Heart left ventricle (tissue), 16 donors: ENCODE results near the gene GPR107. TPM values are rescaled to one million over a fixed set of nuclear protein-coding genes. Genes with fewer than 3 reads are reported as not detected.
A peak's percentile ranks its signal among the peaks of the same experiment; 100 is the strongest.

ENCODE experiments used
- ATAC-seq, 4 donors: fragments of 200-7000 bp; cut with Tn5 transposase; one replicate each; pipeline ENCODE4 v1.9.1; 2020 to 2022; ENCODE audit warnings: moderate library complexity in 4 of 4, mild to moderate bottlenecking in 3 of 4, moderate number of reproducible peaks in 1 of 4
- DNase-seq, 5 donors: peaks; one replicate each; pipeline ENCODE4 v3.0.0-alpha.2; 2020
- H3K27ac ChIP-seq, 12 donors: fragments of 200-600 bp; sonication (generic) in 4 of 12; one replicate each; pipeline versions ENCODE4 v1.5.0 to v1.8.0; 2016 to 2022; ENCODE audit warnings: mild to moderate bottlenecking in 2 of 12
- H3K27me3 ChIP-seq, 9 donors: fragments of 200-600 bp; sonication (generic) in 2 of 9; one replicate each; pipeline versions ENCODE4 v1.5.1 to v1.8.0; 2016 to 2022; ENCODE audit warnings: mild to moderate bottlenecking in 3 of 9
- H3K36me3 ChIP-seq, 9 donors: fragments of 200-600 bp; sonication (generic) in 2 of 9; one replicate each; pipeline versions ENCODE4 v1.5.0 to v1.8.0; 2018 to 2022; ENCODE audit warnings: mild to moderate bottlenecking in 2 of 9
- H3K4me1 ChIP-seq, 12 donors: fragments of 200-600 bp; sonication (generic) in 4 of 12; one replicate each; pipeline versions ENCODE4 v1.5.0 to v1.8.0; 2016 to 2022; ENCODE audit warnings: mild to moderate bottlenecking in 3 of 12
- H3K4me3 ChIP-seq, 12 donors: fragments of 200-600 bp; sonication (generic) in 4 of 12; one replicate each; pipeline versions ENCODE4 v1.5.0 to v1.8.0; 2017 to 2022; ENCODE audit warnings: mild to moderate bottlenecking in 9 of 12, moderate library complexity in 4 of 12
- H3K9me3 ChIP-seq, 12 donors: fragments of 200-600 bp; sonication (generic) in 4 of 12; one replicate each; pipeline versions ENCODE4 v1.5.0 to v1.8.0; 2016 to 2022; ENCODE audit warnings: mild to moderate bottlenecking in 1 of 12
- POLR2A ChIP-seq, 2 donors: fragments of 450-650 bp; IDR thresholded peaks; one replicate each; pipeline ENCODE4 v1.6.1; 2017; ENCODE audit warnings: antibody characterized with exemption in 2 of 2, mild to moderate bottlenecking in 2 of 2, moderate library complexity in 2 of 2
- WGBS, 4 donors: extraction: QIAGEN DNeasy Blood & Tissue Kit in 2 of 4; methylation state at CpG; one replicate each; pipeline versions ENCODE4 v1.1.5 to v1.1.7; 2013 to 2018; 5-methylcytosine and 5-hydroxymethylcytosine counted together
- intact Hi-C, 10 donors: fragments of 100-400 bp; cut with DNase I; formaldehyde crosslinking; loops; one replicate each; pipeline versions ENCODE4 v1.11.1 to v1.14.2; 2022
- polyA plus RNA-seq, 2 donors: library from polyadenylated mRNA; stranded (reverse); fragments of 200-250 nt; gene quantifications; one replicate each; pipeline ENCODE4 v1.2.3, GENCODE V29; 2013
- total RNA-seq, 9 donors: library from RNA; depleted of rRNA in 2 of 9; stranded (reverse); fragments of >200 nt in 2 of 9; fragmentation: NEBNext Ultra II Directional in 3 of 9; extraction: Animal tissue kit (Norgen Biotek cat#: 25700) in 3 of 9; gene quantifications; one replicate each; pipeline versions ENCODE4 v1.1.0 to v1.2.4, GENCODE V29; 2016 to 2023
- TF ChIP-seq, protein P1 (sequence below), 12 donors: fragments of 200-600 bp; sonication (generic) in 4 of 12; IDR thresholded peaks; one replicate each; pipeline versions ENCODE4 v1.5.0 to v1.8.0; 2018 to 2022; ENCODE audit warnings: antibody characterized with exemption in 12 of 12, mild to moderate bottlenecking in 5 of 12
- donor health status: ischemic (EF 13 %, LVEDD 7.1; RV severe dilation, severe dysfunction).
- donor health status: healthy with polysubstance abuse.
- donor health status: DM: no; HTN: yes; CAD: no.
- donor health status: DM: no; HTN: no; CAD: no.
- donor health status: ischemic (EF 25% LVEDD 6.9; RV normal size, moderate dysfunction).
- donor health status: ischemic (EF 25% LVEDD 5.7; RV mildly dilated, moderate dysfunction).
- donor health status: healthy.
- donor health status: DM: yes; HTN: yes; CAD: no.
- donor health status: ischemic (EF 35%, LVEDD 5.7; RV mildly dilated, moderate dysfunction).
- donor health status: nonischemic (EF 11% LVEDD 7.7; RV severe dilation, severe dysfunction).
- donor health status: DM: yes; HTN: yes; CAD: no.
- donor health status: PGD.
- donor health status: ischemic (EF 29% LVEDD 5.4; RV normal size, mild dysfunction).
- donor health status: nonischemic (EF 23%, LVEDD 6.1; RV moderate dilation, normal function).

The GPR107 gene
- total and polyA plus RNA-seq, 11 donors: 7.0 to 33.2 (median 21.3) TPM

DNA sequence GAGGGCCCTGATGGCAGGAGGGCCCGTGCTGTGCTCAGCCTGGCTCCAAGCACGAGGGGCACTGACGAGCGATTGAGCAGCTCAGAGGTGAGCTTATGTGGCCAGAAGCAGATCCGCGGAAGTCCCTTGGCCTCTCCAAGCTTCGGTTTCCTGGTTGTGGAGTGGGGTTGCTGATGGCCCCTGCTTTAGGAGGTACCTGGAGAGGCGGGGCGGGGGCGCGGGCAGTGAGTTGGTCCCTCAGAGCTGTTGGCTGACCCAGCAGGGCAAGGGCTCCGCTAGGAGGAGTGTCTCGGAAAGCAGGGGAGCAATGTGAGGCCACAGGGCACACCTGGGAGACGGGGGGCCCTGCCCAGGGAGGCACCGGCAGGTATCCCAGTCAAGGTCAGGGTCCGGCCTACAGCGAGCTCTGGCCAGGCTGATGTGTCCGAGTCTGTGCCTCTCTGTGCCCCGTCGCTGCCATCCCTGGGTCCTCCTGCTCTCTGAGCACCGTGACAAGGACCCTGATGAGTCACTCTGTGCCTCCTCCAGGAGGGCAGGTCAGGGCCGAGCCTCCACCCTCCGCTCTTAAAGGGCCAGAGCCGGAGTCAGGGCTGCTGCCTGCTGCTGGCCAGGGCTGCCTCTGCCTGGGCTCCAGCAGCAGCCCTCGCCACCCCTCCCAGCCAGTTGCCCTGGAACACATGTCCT lies 133.3 kb downstream of the GPR107 start:
- ATAC-seq (peak in 3 of 4 donors; percentile 62 to 91 (median 86)), DNase-seq (peak in 1 of 5 donors; percentile 59)
- Histone ChIP-seq H3K27me3 (no peaks in the 10 kb centered on the region), H3K4me3 (peak overlapping the region in 4 of 12 donors; percentile 5 to 28 (median 18)), H3K27ac (peak overlapping the region in 2 of 12 donors; percentile 45 to 88), H3K9me3 (no peaks in the 10 kb centered on the region), H3K36me3 (no peaks in the 10 kb centered on the region), H3K4me1 (peaks cover 0 to 35% (median 11%) of the 10 kb centered on the region in 12 donors)
- 75 to 87% (median 82%) methylated on average over 16 to 25 of the region's 25 CpGs for WGBS, 4 donors
- intact Hi-C loops: loop anchor here in 1 of 10 donors (5.0 kb wide), 1 partner anchor 80 kb away; no protein-coding TSS in a partner anchor
- TF ChIP-seq, protein P1, sequence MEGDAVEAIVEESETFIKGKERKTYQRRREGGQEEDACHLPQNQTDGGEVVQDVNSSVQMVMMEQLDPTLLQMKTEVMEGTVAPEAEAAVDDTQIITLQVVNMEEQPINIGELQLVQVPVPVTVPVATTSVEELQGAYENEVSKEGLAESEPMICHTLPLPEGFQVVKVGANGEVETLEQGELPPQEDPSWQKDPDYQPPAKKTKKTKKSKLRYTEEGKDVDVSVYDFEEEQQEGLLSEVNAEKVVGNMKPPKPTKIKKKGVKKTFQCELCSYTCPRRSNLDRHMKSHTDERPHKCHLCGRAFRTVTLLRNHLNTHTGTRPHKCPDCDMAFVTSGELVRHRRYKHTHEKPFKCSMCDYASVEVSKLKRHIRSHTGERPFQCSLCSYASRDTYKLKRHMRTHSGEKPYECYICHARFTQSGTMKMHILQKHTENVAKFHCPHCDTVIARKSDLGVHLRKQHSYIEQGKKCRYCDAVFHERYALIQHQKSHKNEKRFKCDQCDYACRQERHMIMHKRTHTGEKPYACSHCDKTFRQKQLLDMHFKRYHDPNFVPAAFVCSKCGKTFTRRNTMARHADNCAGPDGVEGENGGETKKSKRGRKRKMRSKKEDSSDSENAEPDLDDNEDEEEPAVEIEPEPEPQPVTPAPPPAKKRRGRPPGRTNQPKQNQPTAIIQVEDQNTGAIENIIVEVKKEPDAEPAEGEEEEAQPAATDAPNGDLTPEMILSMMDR (IDR thresholded peaks at IDR 0.05): no peak
- no peak for TF ChIP-seq POLR2A (IDR thresholded peaks at IDR 0.05)

GRCh38 chr9:130187523-130187846 lies 133.8 kb downstream of the GPR107 start:
- 71 to 80% (median 74%) methylated on average over 8 to 9 of the region's 9 CpGs for WGBS, 4 donors
- Histone ChIP-seq H3K4me1 (peaks cover 0 to 35% (median 11%) of the 10 kb centered on the region in 12 donors), H3K4me3 (peak overlapping the region in 2 of 12 donors; percentile 5 to 22), H3K27me3 (no peaks in the 10 kb centered on the region), H3K27ac (peak overlapping the region in 2 of 12 donors; percentile 45 to 88), H3K9me3 (no peaks in the 10 kb centered on the region), H3K36me3 (no peaks in the 10 kb centered on the region)
- intact Hi-C loops: loop anchor here in 1 of 10 donors (5.0 kb wide), 1 partner anchor 80 kb away; no protein-coding TSS in a partner anchor
- DNase-seq (no peak), ATAC-seq (no peak)
- TF ChIP-seq, protein P1 (IDR thresholded peaks at IDR 0.05): no peak
- no peak for TF ChIP-seq POLR2A (IDR thresholded peaks at IDR 0.05)

DNA sequence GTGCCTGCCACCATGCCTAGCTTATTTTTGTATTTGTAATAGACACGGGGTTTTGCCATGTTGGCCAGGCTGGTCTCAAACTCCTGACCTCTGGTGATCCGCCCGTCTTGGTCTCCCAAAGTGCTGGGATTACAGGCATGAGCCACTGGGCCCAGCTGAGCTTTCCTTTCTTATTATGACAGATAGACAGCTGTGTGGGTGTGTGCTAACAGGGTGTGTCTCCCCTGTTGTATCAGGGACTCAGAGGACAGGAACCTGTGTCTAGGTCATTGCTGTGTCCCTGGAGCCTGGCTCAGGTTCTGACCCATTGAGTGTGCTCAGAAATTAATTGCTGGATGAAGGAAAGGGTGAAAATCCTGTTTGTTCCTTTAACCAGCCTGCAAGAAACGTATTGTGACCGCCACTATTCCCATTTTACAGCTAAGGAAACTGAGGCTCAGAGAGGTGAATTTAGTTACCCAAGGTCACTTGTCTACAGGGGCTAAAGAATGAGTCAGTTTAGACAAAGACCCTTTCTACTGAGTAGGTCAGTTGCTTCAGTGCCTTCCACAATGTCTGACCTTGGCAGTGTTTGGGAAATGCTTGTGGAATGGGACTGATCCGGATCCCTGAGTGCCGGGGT lies 135.3 kb downstream of the GPR107 start:
- H3K4me3 ChIP-seq: no peak overlapping the region
- ATAC-seq (no peak), DNase-seq (no peak)
- no peaks in the 10 kb centered on the region for H3K36me3 ChIP-seq
- TF ChIP-seq POLR2A (IDR thresholded peaks at IDR 0.05): no peak
- TF ChIP-seq, protein P1 (IDR thresholded peaks at IDR 0.05): no peak
- H3K27ac ChIP-seq: peak overlapping the region in 1 of 12 donors; percentile 88
- WGBS, 4 donors: 90 to 94% (median 93%) methylated on average over 7 of the region's 7 CpGs
- peaks cover 0 to 24% (median 4%) of the 10 kb centered on the region in 12 donors for H3K4me1 ChIP-seq
- no peaks in the 10 kb centered on the region for H3K9me3 ChIP-seq
- H3K27me3 ChIP-seq: no peaks in the 10 kb centered on the region
- intact Hi-C loops: loop anchor here in 1 of 10 donors (5.0 kb wide), 1 partner anchor 82 kb away; no protein-coding TSS in a partner anchor

Other genes with a start within 250 kb of the GPR107 start
- gene TOR1A, start 229.8 kb upstream of the GPR107 start, total RNA-seq: 10 to 100 TPM; 11.0 to 27.3 (median 15.7) TPM
- 10 to 100 TPM; 10.5 to 23.3 TPM for gene TOR1A, start 229.8 kb upstream of the GPR107 start, polyA plus RNA-seq
- gene C9orf78, start 218.6 kb upstream of the GPR107 start, total RNA-seq: 10 to 100 TPM; 28.4 to 54.8 (median 32.5) TPM
- 10 to 100 TPM; 36.0 to 69.2 TPM for gene C9orf78, start 218.6 kb upstream of the GPR107 start, polyA plus RNA-seq
- 10 to 100 TPM in 7 of 9 donors, 1 to 10 TPM in 2; 9.5 to 19.7 (median 13.1) TPM for gene USP20, start 218.4 kb upstream of the GPR107 start, total RNA-seq
- gene USP20, start 218.4 kb upstream of the GPR107 start, polyA plus RNA-seq: 10 to 100 TPM in 1 of 2 donors, 1 to 10 TPM in 1; 9.4 to 12.1 TPM
- 10 to 100 TPM; 16.6 to 47.3 (median 24.8) TPM for gene FNBP1, start 10.7 kb upstream of the GPR107 start, total RNA-seq
- 10 to 100 TPM in 1 of 2 donors, 1 to 10 TPM in 1; 6.9 to 13.4 TPM for gene FNBP1, start 10.7 kb upstream of the GPR107 start, polyA plus RNA-seq
- 10 to 100 TPM in 4 of 9 donors, 1 to 10 TPM in 5; 4.4 to 15.9 (median 9.4) TPM for gene NCS1, start 118.5 kb downstream of the GPR107 start, total RNA-seq
- 1 to 10 TPM; 2.3 to 9.5 TPM for gene NCS1, start 118.5 kb downstream of the GPR107 start, polyA plus RNA-seq
- gene HMCN2, start 211.9 kb downstream of the GPR107 start, total RNA-seq: 10 to 100 TPM in 1 of 9 donors, 1 to 10 TPM in 8; 2.3 to 10.4 (median 3.8) TPM
- 1 to 10 TPM; 4.3 to 4.4 TPM for gene HMCN2, start 211.9 kb downstream of the GPR107 start, polyA plus RNA-seq